Femur (tissue), 1 donor: ENCODE measurements around the gene OR5K1.

Source experiments
- DNase-seq: peaks from one replicate; pipeline ENCODE4 v3.0.0-alpha.2; 2017

The OR5K1 gene

GRCh38 chr3:98518816-98519215, 55.8 kb downstream of the OR5K1 start:
- DNase-seq, result no peak

DNA sequence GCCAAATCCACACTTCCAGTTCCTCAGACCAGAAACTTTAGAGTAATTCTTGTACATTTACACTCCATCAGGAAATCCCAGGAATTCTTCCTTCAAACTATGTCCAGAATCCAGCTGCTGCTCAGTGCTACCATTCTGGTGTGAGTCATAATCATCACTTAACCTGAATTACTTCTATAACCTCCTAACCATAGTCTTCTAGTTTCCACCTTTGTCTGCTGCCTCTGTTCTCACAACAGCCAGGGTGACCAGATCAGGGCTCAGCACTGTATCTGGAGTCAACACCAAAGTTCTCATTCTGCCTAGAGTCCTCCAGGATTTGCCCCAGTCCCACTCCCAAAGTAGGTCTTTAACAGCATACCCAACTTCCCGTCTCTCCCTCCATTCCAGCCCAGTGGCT, 56.4 kb downstream of the OR5K1 start:
- no peak for DNase-seq

- peak; percentile 64 for DNase-seq
These were observed 59.0 kb downstream of the OR5K1 start for GRCh38 chr3:98521897-98522543.
